A549 (cell line): Measurements from ENCODE around the gene LIMS1.
"Not testable (repeated sequence)": the region's sequence is repeated elsewhere in the genome, so short reads cannot be mapped to it uniquely, and the experiment has no call there.

ENCODE experiments used
- CTCF ChIP-seq: fragments of >200 bp; sonication (Bioruptor Twin); formaldehyde crosslinking; IDR thresholded peaks from 3 replicates; pipeline ENCODE4 v1.5.1; 2016
- EP300 ChIP-seq, 2 experiments: fragments of >200 bp; sonication (Bioruptor Twin); formaldehyde crosslinking; IDR thresholded peaks; 2 replicates in 1 of 2; 3 replicates in 1 of 2; pipeline ENCODE4 v1.6.1; 2016 to 2017
- ESRRA ChIP-seq: fragments of 150-350 bp; IDR thresholded peaks from 2 replicates; pipeline ENCODE4 v1.6.1; 2014; ENCODE audit warnings: mild to moderate bottlenecking, low read length, borderline replicate concordance
- JUN ChIP-seq, 2 experiments: fragments of >200 bp; sonication (Bioruptor Twin); formaldehyde crosslinking; IDR thresholded peaks; 2 replicates in 1 of 2; 3 replicates in 1 of 2; pipeline ENCODE4 v1.6.1; 2016 to 2017
- MAFK ChIP-seq: fragments of 450-650 bp; IDR thresholded peaks from 2 replicates; pipeline ENCODE4 v1.6.1; 2014; ENCODE audit not compliant: partially characterized antibody
- MAX ChIP-seq: IDR thresholded peaks from 2 replicates; pipeline ENCODE4 v1.6.1; 2012
- PHF8 ChIP-seq: fragments of 200-600 bp; sonication (generic); IDR thresholded peaks from 2 replicates; pipeline ENCODE4 v1.6.1; 2016; ENCODE audit warnings: low read depth, mild to moderate bottlenecking, antibody characterized with exemption, moderate library complexity, borderline replicate concordance
- POLR2A ChIP-seq: IDR thresholded peaks from 2 replicates; pipeline ENCODE4 v1.6.1; 2012; ENCODE audit warnings: mild to moderate bottlenecking, low read length
- POLR2AphosphoS2 ChIP-seq: conservative IDR thresholded peaks from 2 replicates; pipeline ENCODE4 v1.6.1; 2012; ENCODE audit warnings: low read length, improper control_type of control experiment, inconsistent platforms
- RAD21 ChIP-seq, 2 experiments: fragments of >200 bp in 1 of 2; sonication (Bioruptor Twin) in 1 of 2; formaldehyde crosslinking in 1 of 2; IDR thresholded peaks in 1 of 2; conservative IDR thresholded peaks in 1 of 2; 2 replicates in 1 of 2; 3 replicates in 1 of 2; pipeline ENCODE4 v1.6.1; 2012 to 2018; ENCODE audit warnings: inconsistent platforms in 1 of 2
- REST ChIP-seq: fragments of 200-600 bp; sonication (generic); IDR thresholded peaks from 2 replicates; pipeline ENCODE4 v1.6.1; 2016; ENCODE audit warnings: antibody characterized with exemption, mild to moderate bottlenecking, moderate library complexity
- SMC3 ChIP-seq: fragments of >200 bp; sonication (Bioruptor Twin); formaldehyde crosslinking; IDR thresholded peaks from 3 replicates; pipeline ENCODE4 v1.6.1; 2018; ENCODE audit warnings: inconsistent platforms
- TP53 ChIP-seq: fragments of 250-450 bp; sonication (Bioruptor Pico); IDR thresholded peaks from 2 replicates; pipeline ENCODE4 v1.5.0; 2021; ENCODE audit warnings: mild to moderate bottlenecking, moderate library complexity
- TF ChIP-seq, protein P1 (sequence below): fragments of 450-650 bp; IDR thresholded peaks from 2 replicates; pipeline ENCODE4 v1.6.1; 2014; ENCODE audit warnings: antibody characterized with exemption

GRCh38 chr2:108676522-108676921 lies 142.3 kb downstream of the LIMS1 start:
- not testable (repeated sequence) for TF ChIP-seq CTCF; MAFK; ESRRA; POLR2A; EP300 (IDR thresholded peaks at IDR 0.05); MAX; PHF8; JUN (IDR thresholded peaks at IDR 0.05); REST; TP53; SMC3; RAD21 (conservative IDR thresholded peaks at IDR 0.05 in 1 of 2, IDR thresholded peaks at IDR 0.05 in 1 of 2); POLR2AphosphoS2
- TF ChIP-seq, protein P1, sequence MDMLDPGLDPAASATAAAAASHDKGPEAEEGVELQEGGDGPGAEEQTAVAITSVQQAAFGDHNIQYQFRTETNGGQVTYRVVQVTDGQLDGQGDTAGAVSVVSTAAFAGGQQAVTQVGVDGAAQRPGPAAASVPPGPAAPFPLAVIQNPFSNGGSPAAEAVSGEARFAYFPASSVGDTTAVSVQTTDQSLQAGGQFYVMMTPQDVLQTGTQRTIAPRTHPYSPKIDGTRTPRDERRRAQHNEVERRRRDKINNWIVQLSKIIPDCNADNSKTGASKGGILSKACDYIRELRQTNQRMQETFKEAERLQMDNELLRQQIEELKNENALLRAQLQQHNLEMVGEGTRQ = not testable (repeated sequence)
